Activated T-cell treated with anti-CD3 and anti-CD28 coated beads, Interleukin-2, amount 50 U/mL, for 72 hours (primary cell): ENCODE results near the gene ARHGAP45. TPM values are rescaled to one million over a fixed set of nuclear protein-coding genes. Genes with fewer than 3 reads are reported as not detected.
A peak's percentile ranks its signal among the peaks of the same experiment; 100 is the strongest.

Experiments
- ATAC-seq, 2 donors: fragments of 150-1000 bp; cut with Tn5 transposase; replicated peaks in 1 of 2; 2 replicates each; pipeline ENCODE4 v1.10.0; 2021; ENCODE audit warnings: moderate library complexity in 2 of 2, mild to moderate bottlenecking in 1 of 2
- DNase-seq, 2 donors: peaks; one replicate each; pipeline ENCODE4 v3.0.0; 2021 to 2022; ENCODE audit warnings: mixed read lengths in 1 of 2
- H3K27ac Mint-ChIP-seq: one replicate; pipeline ENCODE4 v1.8.0; 2022; ENCODE audit warnings: mild to moderate bottlenecking, moderate library complexity, mixed read lengths
- H3K27me3 Mint-ChIP-seq: one replicate; pipeline ENCODE4 v1.8.0; 2022; ENCODE audit warnings: low read depth, mixed read lengths
- H3K36me3 Mint-ChIP-seq, 2 donors: one replicate each; pipeline ENCODE4 v1.8.0; 2022; ENCODE audit warnings: mixed read lengths in 2 of 2, mild to moderate bottlenecking in 1 of 2; ENCODE audit not compliant: insufficient read depth in 2 of 2
- H3K4me1 Mint-ChIP-seq: one replicate; pipeline ENCODE4 v1.8.0; 2022; ENCODE audit warnings: low read depth, mixed read lengths
- H3K4me3 Mint-ChIP-seq, 2 donors: one replicate each; pipeline ENCODE4 v1.8.0; 2022; ENCODE audit warnings: mild to moderate bottlenecking in 2 of 2, mixed read lengths in 2 of 2, moderate library complexity in 2 of 2
- H3K9me3 Mint-ChIP-seq, 2 donors: one replicate each; pipeline ENCODE4 v1.8.0; 2022; ENCODE audit warnings: mixed read lengths in 2 of 2
- total RNA-seq, 2 donors: library from RNA; stranded (reverse); gene quantifications; one replicate each; pipeline ENCODE4 v1.2.3, GENCODE V29; 2022

The ARHGAP45 gene
- total RNA-seq, 2 donors from 2014 or later, result 235 to 236 TPM

- Mint-ChIP-seq H3K36me3 (peaks cover 5 to 12% of the 10 kb centered on the region in 2 donors), H3K4me1 (peaks cover 32% of the 10 kb centered on the region), H3K4me3 (peak overlapping the region; percentile 96), H3K27ac (no peak overlapping the region), H3K27me3 (no peaks in the 10 kb centered on the region), H3K9me3 (no peaks in the 10 kb centered on the region)
- DNase-seq (no peak), ATAC-seq (peak; percentile 8 to 9)
Observed at GRCh38 chr19:1027650-1028061, 39.3 kb upstream of the ARHGAP45 start.

DNA sequence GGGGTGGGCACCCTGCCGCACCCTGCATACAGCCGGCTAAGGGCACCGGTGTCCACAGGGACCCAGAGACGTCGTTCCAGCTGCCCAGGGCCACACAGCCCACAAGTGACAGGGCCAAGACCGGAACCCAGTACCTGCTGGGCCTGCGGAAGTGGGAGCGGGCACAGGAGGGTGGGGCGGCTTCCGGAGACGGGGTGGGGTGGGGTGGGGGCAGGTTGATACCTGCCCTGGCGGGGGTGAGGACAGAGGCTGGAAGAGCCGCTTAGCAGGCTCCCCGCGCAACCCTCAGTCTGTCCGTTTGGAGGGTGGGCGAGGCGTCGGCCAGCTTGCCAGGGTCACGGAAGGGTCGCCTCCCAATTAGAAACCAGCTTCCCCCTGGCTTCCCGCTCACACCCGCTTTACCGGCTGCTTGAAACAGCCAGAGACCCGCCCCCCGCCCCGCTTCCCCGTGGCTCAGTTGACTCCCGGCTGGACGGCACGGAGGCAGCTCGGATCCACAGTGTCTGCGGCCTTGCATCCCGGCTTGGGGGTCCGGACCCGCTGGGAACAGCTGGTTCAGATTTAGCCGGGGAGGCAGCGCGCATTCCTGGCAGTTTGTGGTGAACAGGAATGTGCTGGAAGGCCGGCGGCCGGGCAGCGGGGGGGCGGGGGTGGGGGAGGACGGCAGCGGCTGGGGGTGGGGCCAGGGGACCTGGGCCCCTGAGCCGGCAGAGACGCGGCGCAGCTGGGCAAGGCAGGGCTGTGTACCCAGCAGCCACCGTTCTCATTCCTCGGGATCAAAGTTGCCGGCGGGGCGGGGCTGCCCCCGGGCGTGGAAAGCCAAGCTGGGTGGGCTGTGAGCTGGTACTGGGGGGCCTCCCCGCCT is 38.7 kb upstream of the ARHGAP45 start:
- ATAC-seq, result peak; percentile 53 to 58
- H3K27me3 Mint-ChIP-seq, result no peaks in the 10 kb centered on the region
- H3K36me3 Mint-ChIP-seq, result peaks cover 5 to 17% of the 10 kb centered on the region in 2 donors
- peaks cover 32% of the 10 kb centered on the region for H3K4me1 Mint-ChIP-seq
- DNase-seq, result peak; percentile 61 to 62
- H3K4me3 Mint-ChIP-seq, result peak overlapping the region; percentile 89 to 96
- H3K27ac Mint-ChIP-seq, result no peak overlapping the region
- no peaks in the 10 kb centered on the region for H3K9me3 Mint-ChIP-seq

GRCh38 chr19:1032264-1032867 is 34.6 kb upstream of the ARHGAP45 start:
- H3K4me1 Mint-ChIP-seq, result peaks cover 28% of the 10 kb centered on the region
- H3K9me3 Mint-ChIP-seq, result no peaks in the 10 kb centered on the region
- H3K27me3 Mint-ChIP-seq, result no peaks in the 10 kb centered on the region
- ATAC-seq (no peak), DNase-seq (no peak)
- no peak overlapping the region for H3K27ac Mint-ChIP-seq
- H3K4me3 Mint-ChIP-seq, result no peak overlapping the region
- peaks cover 8 to 27% of the 10 kb centered on the region in 2 donors for H3K36me3 Mint-ChIP-seq

GRCh38 chr19:1035998-1036621 is 30.9 kb upstream of the ARHGAP45 start:
- H3K27ac Mint-ChIP-seq, result no peak overlapping the region
- H3K36me3 Mint-ChIP-seq, result peaks cover 8 to 31% of the 10 kb centered on the region in 2 donors

DNA sequence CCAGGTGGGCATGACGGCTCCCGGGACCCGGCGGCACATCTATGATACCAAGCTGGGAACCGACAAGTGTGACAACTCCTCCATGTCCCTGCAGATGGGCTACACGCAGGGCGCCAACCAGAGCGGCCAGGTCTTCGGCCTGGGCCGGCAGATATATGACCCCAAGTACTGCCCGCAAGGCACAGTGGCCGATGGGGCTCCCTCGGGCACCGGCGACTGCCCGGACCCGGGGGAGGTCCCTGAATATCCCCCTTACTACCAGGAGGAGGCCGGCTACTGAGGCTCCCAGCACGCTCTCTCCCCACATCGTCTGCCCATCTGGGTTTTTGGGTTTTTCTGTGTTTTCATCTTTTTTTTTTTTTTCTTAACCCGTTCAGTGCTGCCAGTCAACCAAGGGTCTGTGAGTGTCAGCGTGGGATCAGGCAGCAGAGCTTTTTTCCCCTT is 29.3 kb upstream of the ARHGAP45 start:
- Mint-ChIP-seq H3K9me3 (no peaks in the 10 kb centered on the region), H3K4me1 (peaks cover 47% of the 10 kb centered on the region), H3K4me3 (peak overlapping the region; percentile 75 to 98), H3K27me3 (no peaks in the 10 kb centered on the region), H3K27ac (peak overlapping the region; percentile 25), H3K36me3 (peaks cover 5 to 23% of the 10 kb centered on the region in 2 donors)
- DNase-seq, result no peak
- ATAC-seq, result no peak

More at GRCh38 chr19:1035998-1036621, 30.9 kb upstream of the ARHGAP45 start:
- Mint-ChIP-seq H3K27me3 (no peaks in the 10 kb centered on the region), H3K4me1 (peaks cover 42% of the 10 kb centered on the region), H3K9me3 (no peaks in the 10 kb centered on the region), H3K4me3 (no peak overlapping the region)
- no peak for DNase-seq
- ATAC-seq, result no peak

DNA sequence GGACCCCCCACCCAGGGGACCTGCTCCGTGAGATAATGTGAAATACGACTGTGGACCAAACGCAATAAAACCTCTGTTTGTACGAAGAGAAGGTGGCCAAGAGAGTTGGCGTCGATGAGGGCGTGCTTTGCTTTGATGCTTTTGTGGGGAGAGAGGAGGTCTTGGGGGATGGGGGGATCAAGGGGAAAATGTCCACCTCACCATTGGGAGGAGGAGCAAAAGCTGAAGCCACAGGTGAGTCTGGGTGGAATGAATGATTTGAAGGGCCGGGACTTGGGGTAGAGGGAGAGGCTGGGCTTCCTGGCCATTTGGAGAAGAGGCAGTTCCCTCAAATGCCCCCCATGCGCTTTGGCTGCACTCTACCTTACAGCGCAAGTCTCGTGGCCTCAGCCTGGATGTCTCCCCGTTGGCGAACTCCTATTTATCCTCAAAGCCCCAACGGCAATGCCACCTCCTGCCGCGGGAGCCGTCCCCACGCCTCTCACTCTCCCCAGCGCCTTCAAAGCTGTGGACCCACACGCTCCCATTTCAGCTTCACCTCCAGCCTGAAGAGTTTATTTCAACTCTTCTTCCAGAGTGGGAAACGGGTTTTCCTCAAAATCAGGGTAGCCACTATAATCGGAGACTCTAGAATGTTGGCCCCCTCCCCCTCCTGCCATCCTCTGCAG is 27.9 kb upstream of the ARHGAP45 start:
- Mint-ChIP-seq H3K4me3 (peak overlapping the region; percentile 86 to 98), H3K27me3 (no peaks in the 10 kb centered on the region), H3K4me1 (peaks cover 42% of the 10 kb centered on the region), H3K9me3 (no peaks in the 10 kb centered on the region), H3K27ac (peak overlapping the region; percentile 52), H3K36me3 (peaks cover 5 to 16% of the 10 kb centered on the region in 2 donors)
- DNase-seq (no peak), ATAC-seq (no peak)

DNA sequence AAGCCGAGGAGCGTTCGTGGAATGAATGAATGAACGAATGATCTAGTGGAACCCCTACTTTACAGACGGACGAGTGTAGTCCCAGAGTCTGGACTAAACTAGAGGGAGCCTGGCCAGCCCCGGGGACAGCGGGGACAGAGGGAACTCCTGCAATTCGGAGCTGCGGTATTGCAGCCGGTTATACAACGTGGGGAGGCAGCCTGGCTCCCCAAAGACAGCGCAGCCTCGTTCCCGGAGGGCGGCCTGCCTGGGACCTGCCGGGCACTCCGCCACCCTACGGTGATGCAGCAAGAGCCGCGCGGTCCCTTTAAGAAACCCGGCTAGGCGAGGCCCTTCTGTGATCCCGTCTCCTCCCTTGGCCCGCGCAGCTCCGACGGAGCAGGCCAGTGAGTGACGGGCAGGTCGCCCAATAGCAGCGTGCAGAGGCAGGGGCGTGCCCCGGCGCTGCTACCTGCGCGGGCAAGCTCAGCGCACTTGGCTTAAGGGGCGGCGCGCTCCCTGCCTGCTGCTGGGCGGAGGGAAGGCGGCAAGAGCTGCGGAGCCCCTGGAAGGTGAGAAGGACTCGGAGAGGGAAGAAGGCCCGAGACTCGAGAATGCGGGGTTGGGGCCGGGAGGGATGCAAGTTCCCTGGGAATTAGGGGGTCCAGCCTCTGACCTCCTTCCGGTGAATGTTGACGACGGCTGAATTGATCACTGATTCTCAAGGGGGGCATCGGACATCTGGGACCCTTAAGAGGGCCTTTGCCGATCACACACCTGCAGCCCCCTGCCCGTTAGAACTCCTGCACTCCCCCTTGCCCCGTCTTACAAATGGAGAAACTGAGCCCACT is 27.1 kb upstream of the ARHGAP45 start, which contains the start of gene ABCA7:
TSS of gene ABCA7 (plus strand) at position 462 of the 830 bp plus-strand sequence. CDS start 1,255 bp downstream, outside the sequence.
- H3K9me3 Mint-ChIP-seq, result no peaks in the 10 kb centered on the region
- H3K4me3 Mint-ChIP-seq, result peak within 1 kb of the TSS; percentile 86 to 98
- H3K4me1 Mint-ChIP-seq, result peaks cover 42% of the 10 kb centered on the region
- DNase-seq (peak; percentile 100), ATAC-seq (peak; percentile 95 to 96)
- H3K27me3 Mint-ChIP-seq, result no peaks in the 10 kb centered on the region
- peak within 1 kb of the TSS; percentile 52 for H3K27ac Mint-ChIP-seq
- peaks cover 5 to 16% of the 10 kb centered on the region in 2 donors for H3K36me3 Mint-ChIP-seq

DNA sequence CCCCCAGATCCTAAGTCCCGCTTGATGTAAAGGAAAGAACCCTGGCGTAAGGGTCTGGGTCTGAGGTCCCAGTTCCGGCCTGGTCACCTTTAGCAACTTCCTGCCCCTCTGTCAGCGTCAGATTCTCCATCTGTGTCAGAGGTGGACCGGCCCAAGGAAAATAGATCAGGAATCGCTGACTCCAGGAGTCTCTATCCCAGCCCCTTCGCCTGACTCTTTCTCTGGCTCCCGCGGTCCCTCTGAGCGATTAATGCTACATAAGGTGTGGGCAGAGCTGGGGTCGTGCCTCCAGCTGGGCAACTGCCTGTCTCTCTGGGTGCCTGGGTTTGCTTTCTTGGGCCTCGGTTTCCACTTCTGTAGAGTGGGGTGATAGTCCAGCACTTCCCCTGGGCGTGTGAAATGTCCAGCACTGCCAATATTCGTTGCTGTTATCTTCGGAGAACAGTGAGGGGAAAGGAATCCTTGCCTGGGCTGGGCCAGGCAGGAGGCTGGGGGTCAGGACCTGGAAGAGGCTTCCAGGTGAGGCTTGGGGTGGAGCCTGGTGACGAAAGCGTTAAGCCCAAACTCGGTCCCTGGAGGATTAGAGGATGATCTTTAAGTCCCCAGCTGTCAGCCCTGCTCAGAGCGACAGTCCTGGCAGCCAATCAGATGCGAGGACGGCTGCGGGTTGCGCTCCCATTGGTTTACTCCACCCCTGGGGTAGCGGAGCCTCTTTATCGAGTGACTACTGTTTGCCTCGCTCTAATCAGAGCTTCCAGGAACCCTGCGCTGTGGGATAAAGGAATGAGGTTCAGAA is 26.3 kb upstream of the ARHGAP45 start:
- ATAC-seq (peak; percentile 62 to 67), DNase-seq (peak; percentile 88 to 93)
- H3K27me3 Mint-ChIP-seq, result no peaks in the 10 kb centered on the region
- H3K9me3 Mint-ChIP-seq, result no peaks in the 10 kb centered on the region
- H3K36me3 Mint-ChIP-seq, result peaks cover 1 to 14% of the 10 kb centered on the region in 2 donors
- peak overlapping the region; percentile 22 for H3K27ac Mint-ChIP-seq
- H3K4me3 Mint-ChIP-seq, result peak overlapping the region; percentile 86 to 98
- H3K4me1 Mint-ChIP-seq, result peaks cover 38% of the 10 kb centered on the region

GRCh38 chr19:1041272-1041834 is 25.6 kb upstream of the ARHGAP45 start:
- H3K4me3 Mint-ChIP-seq, result peak overlapping the region; percentile 86 to 98
- H3K9me3 Mint-ChIP-seq, result no peaks in the 10 kb centered on the region
- no peaks in the 10 kb centered on the region for H3K27me3 Mint-ChIP-seq
- peaks cover 38% of the 10 kb centered on the region for H3K4me1 Mint-ChIP-seq
- peaks cover 1 to 10% of the 10 kb centered on the region in 2 donors for H3K36me3 Mint-ChIP-seq
- no peak overlapping the region for H3K27ac Mint-ChIP-seq
- no peak for DNase-seq
- ATAC-seq, result no peak

DNA sequence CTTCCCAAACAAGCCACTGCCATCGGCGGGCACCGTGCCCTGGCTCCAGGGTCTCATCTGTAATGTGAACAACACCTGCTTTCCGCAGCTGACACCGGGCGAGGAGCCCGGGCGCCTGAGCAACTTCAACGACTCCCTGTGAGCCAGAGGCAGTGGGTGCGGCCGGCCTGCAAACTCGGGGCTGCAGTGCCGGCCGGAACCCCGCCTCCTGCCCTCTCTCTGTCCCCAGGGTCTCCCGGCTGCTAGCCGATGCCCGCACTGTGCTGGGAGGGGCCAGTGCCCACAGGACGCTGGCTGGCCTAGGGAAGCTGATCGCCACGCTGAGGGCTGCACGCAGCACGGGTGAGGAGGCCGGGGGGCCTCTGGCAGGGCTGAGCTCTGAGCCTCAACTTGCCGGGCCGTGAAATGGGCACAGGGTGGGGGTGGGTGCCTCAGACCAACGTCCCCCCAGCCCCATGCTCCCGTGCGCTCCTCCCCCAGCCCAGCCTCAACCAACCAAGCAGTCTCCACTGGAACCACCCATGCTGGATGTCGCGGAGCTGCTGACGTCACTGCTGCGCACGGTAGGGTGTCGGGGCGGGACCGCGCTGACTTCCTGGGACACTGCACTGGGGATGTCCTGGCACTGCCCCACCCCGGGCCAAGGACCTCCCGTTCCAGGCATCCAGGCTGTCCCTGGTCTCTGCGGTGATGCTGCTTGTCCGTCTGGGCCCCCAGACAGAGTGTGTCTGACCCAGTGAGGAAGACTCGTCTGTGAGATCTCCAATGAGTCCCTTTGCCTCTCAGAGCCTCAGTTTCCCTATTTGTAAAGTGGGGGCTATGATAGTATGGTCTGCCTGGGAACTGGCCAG is 24.9 kb upstream of the ARHGAP45 start:
- H3K4me3 Mint-ChIP-seq, result no peak overlapping the region
- peaks cover 38% of the 10 kb centered on the region for H3K4me1 Mint-ChIP-seq
- H3K27me3 Mint-ChIP-seq, result no peaks in the 10 kb centered on the region
- no peak overlapping the region for H3K27ac Mint-ChIP-seq
- ATAC-seq (no peak), DNase-seq (no peak)
- peaks cover 1 to 8% of the 10 kb centered on the region in 2 donors for H3K36me3 Mint-ChIP-seq
- H3K9me3 Mint-ChIP-seq, result no peaks in the 10 kb centered on the region
